IMR-90 (cell line): ENCODE measurements around the gene APOF.

Source experiments
- BHLHE40 ChIP-seq: fragments of 150-350 bp; IDR thresholded peaks from 2 replicates; pipeline ENCODE4 v1.6.1; 2016; ENCODE audit warnings: mild to moderate bottlenecking, low read depth, low read length
- CEBPB ChIP-seq: IDR thresholded peaks from 2 replicates; pipeline ENCODE4 v1.6.1; 2012; ENCODE audit warnings: low read depth, low read length, improper control_type of control experiment
- FOS ChIP-seq: fragments of 150-350 bp; IDR thresholded peaks from 2 replicates; pipeline ENCODE4 v1.6.1; 2016; ENCODE audit warnings: low read depth, low read length
- MAFK ChIP-seq: IDR thresholded peaks from 2 replicates; pipeline ENCODE4 v1.6.1; 2012; ENCODE audit warnings: low read depth, low read length, improper control_type of control experiment
- MAZ ChIP-seq: IDR thresholded peaks from 2 replicates; pipeline ENCODE4 v1.6.1; 2012; ENCODE audit warnings: low read depth, mild to moderate bottlenecking, low read length, improper control_type of control experiment, moderate library complexity, borderline replicate concordance
- MXI1 ChIP-seq: IDR thresholded peaks from 2 replicates; pipeline ENCODE4 v1.6.1; 2012; ENCODE audit warnings: low read depth, mild to moderate bottlenecking, low read length, moderate library complexity, borderline replicate concordance
- POLR2A ChIP-seq: IDR thresholded peaks from 2 replicates; pipeline ENCODE4 v1.6.1; 2012; ENCODE audit warnings: mild to moderate bottlenecking, low read depth, low read length
- RAD21 ChIP-seq: IDR thresholded peaks from 2 replicates; pipeline ENCODE4 v1.6.1; 2012; ENCODE audit warnings: low read length, improper control_type of control experiment
- RFX5 ChIP-seq: IDR thresholded peaks from 2 replicates; pipeline ENCODE4 v1.8.0; 2012; ENCODE audit warnings: low read depth, mild to moderate bottlenecking, low read length, moderate library complexity
- SMC3 ChIP-seq: fragments of 150-350 bp; IDR thresholded peaks from 2 replicates; pipeline ENCODE4 v1.6.1; 2016; ENCODE audit warnings: low read depth, mild to moderate bottlenecking, antibody characterized with exemption, low read length, moderate library complexity
- TF ChIP-seq, protein P1 (sequence below): conservative IDR thresholded peaks from 2 replicates; pipeline ENCODE4 v1.5.1; 2012; ENCODE audit warnings: mild to moderate bottlenecking, low read depth, low read length, improper control_type of control experiment
- TF ChIP-seq, protein P2 (sequence below): fragments of 150-350 bp; IDR thresholded peaks from 2 replicates; pipeline ENCODE4 v1.6.1; 2017; ENCODE audit warnings: mild to moderate bottlenecking, antibody characterized with exemption, low read length, low read depth

DNA sequence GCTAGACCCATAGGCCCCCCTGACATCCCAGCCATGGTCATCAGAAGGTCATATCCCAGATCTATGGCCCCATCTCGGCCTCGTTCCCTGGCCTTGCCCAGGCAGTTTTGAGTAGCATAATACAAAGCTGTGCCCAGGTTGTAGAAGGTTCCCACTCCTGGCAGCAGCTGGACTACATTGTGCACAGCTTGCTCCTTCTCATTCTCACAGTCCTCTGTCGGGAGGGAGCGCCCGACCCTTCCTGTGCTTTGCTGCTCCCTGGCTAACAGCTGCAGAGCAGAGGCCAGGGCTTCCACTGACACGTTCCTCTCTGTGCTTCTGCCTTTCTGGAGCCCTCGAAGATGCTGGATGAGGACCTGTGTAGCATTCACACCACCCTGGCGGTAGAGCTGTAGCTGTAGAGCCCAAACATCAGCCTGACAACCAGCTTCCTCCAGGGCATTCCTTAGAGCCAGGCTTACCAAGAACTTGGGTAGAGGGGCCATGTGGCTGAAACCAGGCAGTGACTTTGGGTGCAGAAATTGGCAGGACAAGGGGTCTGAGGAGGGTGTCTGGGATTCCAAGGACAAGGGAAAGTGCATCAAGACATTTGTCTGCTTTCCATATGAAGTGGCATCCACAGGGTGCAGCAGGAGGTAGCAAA, 1.0 kb downstream of the APOF start:
- TF ChIP-seq, protein P1, sequence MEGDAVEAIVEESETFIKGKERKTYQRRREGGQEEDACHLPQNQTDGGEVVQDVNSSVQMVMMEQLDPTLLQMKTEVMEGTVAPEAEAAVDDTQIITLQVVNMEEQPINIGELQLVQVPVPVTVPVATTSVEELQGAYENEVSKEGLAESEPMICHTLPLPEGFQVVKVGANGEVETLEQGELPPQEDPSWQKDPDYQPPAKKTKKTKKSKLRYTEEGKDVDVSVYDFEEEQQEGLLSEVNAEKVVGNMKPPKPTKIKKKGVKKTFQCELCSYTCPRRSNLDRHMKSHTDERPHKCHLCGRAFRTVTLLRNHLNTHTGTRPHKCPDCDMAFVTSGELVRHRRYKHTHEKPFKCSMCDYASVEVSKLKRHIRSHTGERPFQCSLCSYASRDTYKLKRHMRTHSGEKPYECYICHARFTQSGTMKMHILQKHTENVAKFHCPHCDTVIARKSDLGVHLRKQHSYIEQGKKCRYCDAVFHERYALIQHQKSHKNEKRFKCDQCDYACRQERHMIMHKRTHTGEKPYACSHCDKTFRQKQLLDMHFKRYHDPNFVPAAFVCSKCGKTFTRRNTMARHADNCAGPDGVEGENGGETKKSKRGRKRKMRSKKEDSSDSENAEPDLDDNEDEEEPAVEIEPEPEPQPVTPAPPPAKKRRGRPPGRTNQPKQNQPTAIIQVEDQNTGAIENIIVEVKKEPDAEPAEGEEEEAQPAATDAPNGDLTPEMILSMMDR: no peak
- TF ChIP-seq RAD21 (no peak), BHLHE40 (no peak), FOS (no peak), POLR2A (no peak), CEBPB (no peak), RFX5 (no peak), MAZ (no peak), MAFK (no peak), SMC3 (no peak), MXI1 (no peak)
- TF ChIP-seq, protein P2, sequence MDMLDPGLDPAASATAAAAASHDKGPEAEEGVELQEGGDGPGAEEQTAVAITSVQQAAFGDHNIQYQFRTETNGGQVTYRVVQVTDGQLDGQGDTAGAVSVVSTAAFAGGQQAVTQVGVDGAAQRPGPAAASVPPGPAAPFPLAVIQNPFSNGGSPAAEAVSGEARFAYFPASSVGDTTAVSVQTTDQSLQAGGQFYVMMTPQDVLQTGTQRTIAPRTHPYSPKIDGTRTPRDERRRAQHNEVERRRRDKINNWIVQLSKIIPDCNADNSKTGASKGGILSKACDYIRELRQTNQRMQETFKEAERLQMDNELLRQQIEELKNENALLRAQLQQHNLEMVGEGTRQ: no peak
